Measurements from ENCODE around the gene LRP1B. TPM values are rescaled to one million over a fixed set of nuclear protein-coding genes. Genes with fewer than 3 reads are reported as not detected.

The LRP1B gene
- total RNA-seq, 2 experiments from 2014 or later = not detected

- Mint-ChIP-seq H3K4me3 (no peak overlapping the region), H3K27ac (no peak overlapping the region)
- POLR2A ChIA-PET = no interaction called here
Observed at GRCh38 chr2:141942006-141942789, 188.6 kb downstream of the LRP1B start.

GRCh38 chr2:141941210-141941714 lies 189.6 kb downstream of the LRP1B start:
- no peaks in the 10 kb centered on the region for H3K36me3 Mint-ChIP-seq (ENCODE audit: low read depth)
- H3K4me1 Mint-ChIP-seq = no peaks in the 10 kb centered on the region
- no peak overlapping the region for H3K27ac Mint-ChIP-seq
- ATAC-seq (no peak), DNase-seq (no peak)
- ChIA-PET CTCF (interaction anchor here (0.7 kb wide), 1 partner anchor 636 kb away, joined by 3 read pairs; no protein-coding TSS in a partner anchor), POLR2A (no interaction called here)
- intact Hi-C loops (cut with DNase I, micrococcal nuclease) = no loop called here
- no peak overlapping the region for H3K4me3 Mint-ChIP-seq
- H3K27me3 Mint-ChIP-seq = no peaks in the 10 kb centered on the region
- peaks cover 5% of the 10 kb centered on the region for H3K9me3 Mint-ChIP-seq (ENCODE audit: low read depth)

More at GRCh38 chr2:141942006-141942789, 188.6 kb downstream of the LRP1B start:
- no peaks in the 10 kb centered on the region for H3K27me3 Mint-ChIP-seq
- H3K36me3 Mint-ChIP-seq (ENCODE audit: low read depth) = no peaks in the 10 kb centered on the region
- intact Hi-C loops (cut with DNase I, micrococcal nuclease) = no loop called here
- no peak for DNase-seq
- CTCF ChIA-PET = interaction anchor here (0.7 kb wide), 1 partner anchor 636 kb away, joined by 3 read pairs; no protein-coding TSS in a partner anchor
- H3K9me3 Mint-ChIP-seq (ENCODE audit: low read depth) = peaks cover 5% of the 10 kb centered on the region
- ATAC-seq = no peak
- H3K4me1 Mint-ChIP-seq = no peaks in the 10 kb centered on the region

- no peak for DNase-seq
- H3K4me1 Mint-ChIP-seq = no peaks in the 10 kb centered on the region
- H3K4me3 Mint-ChIP-seq = no peak overlapping the region
- H3K9me3 Mint-ChIP-seq (ENCODE audit: low read depth) = peaks cover 5% of the 10 kb centered on the region
- CTCF ChIA-PET = no interaction called here
- POLR2A ChIA-PET = no interaction called here
- no peak overlapping the region for H3K27ac Mint-ChIP-seq
- no peaks in the 10 kb centered on the region for H3K27me3 Mint-ChIP-seq
- H3K36me3 Mint-ChIP-seq (ENCODE audit: low read depth) = no peaks in the 10 kb centered on the region
- no peak for ATAC-seq
- intact Hi-C loops (cut with DNase I, micrococcal nuclease) = no loop called here
Observed at GRCh38 chr2:141940709-141941108, 190.1 kb downstream of the LRP1B start.

GRCh38 chr2:141933226-141933625 lies 197.6 kb downstream of the LRP1B start:
- Mint-ChIP-seq H3K4me1 (no peaks in the 10 kb centered on the region), H3K27me3 (no peaks in the 10 kb centered on the region), H3K9me3 (ENCODE audit: low read depth) (peaks cover 3% of the 10 kb centered on the region), H3K4me3 (no peak overlapping the region), H3K27ac (no peak overlapping the region), H3K36me3 (ENCODE audit: low read depth) (no peaks in the 10 kb centered on the region)
- POLR2A ChIA-PET = no interaction called here
- intact Hi-C loops (cut with DNase I, micrococcal nuclease) = no loop called here
- ATAC-seq (no peak), DNase-seq (no peak)
- CTCF ChIA-PET = no interaction called here

GRCh38 chr2:141932261-141932660 lies 198.6 kb downstream of the LRP1B start:
- DNase-seq = no peak
- POLR2A ChIA-PET = no interaction called here

GRCh38 chr2:141931797-141932196 lies 199.0 kb downstream of the LRP1B start:
- no peak for DNase-seq
- no peaks in the 10 kb centered on the region for H3K36me3 Mint-ChIP-seq (ENCODE audit: low read depth)
- no peak for ATAC-seq
- H3K4me3 Mint-ChIP-seq = no peak overlapping the region
- H3K27me3 Mint-ChIP-seq = no peaks in the 10 kb centered on the region
- peaks cover 5% of the 10 kb centered on the region for H3K9me3 Mint-ChIP-seq (ENCODE audit: low read depth)
- ChIA-PET CTCF (no interaction called here), POLR2A (no interaction called here)
- no peaks in the 10 kb centered on the region for H3K4me1 Mint-ChIP-seq
- intact Hi-C loops (cut with DNase I, micrococcal nuclease) = no loop called here
- no peak overlapping the region for H3K27ac Mint-ChIP-seq

More at GRCh38 chr2:141932261-141932660, 198.6 kb downstream of the LRP1B start:
- Mint-ChIP-seq H3K4me1 (no peaks in the 10 kb centered on the region), H3K36me3 (ENCODE audit: low read depth) (no peaks in the 10 kb centered on the region), H3K4me3 (no peak overlapping the region), H3K9me3 (ENCODE audit: low read depth) (peaks cover 5% of the 10 kb centered on the region), H3K27ac (no peak overlapping the region), H3K27me3 (no peaks in the 10 kb centered on the region)
- intact Hi-C loops (cut with DNase I, micrococcal nuclease) = no loop called here
- CTCF ChIA-PET = no interaction called here
- ATAC-seq = no peak

- no peak overlapping the region for H3K27ac Mint-ChIP-seq
- H3K4me3 Mint-ChIP-seq = no peak overlapping the region
- H3K9me3 Mint-ChIP-seq (ENCODE audit: low read depth) = peaks cover 6% of the 10 kb centered on the region
- POLR2A ChIA-PET = no interaction called here
- CTCF ChIA-PET = no interaction called here
- H3K4me1 Mint-ChIP-seq = no peaks in the 10 kb centered on the region
- DNase-seq = no peak
- H3K27me3 Mint-ChIP-seq = no peaks in the 10 kb centered on the region
- ATAC-seq = no peak
- intact Hi-C loops (cut with DNase I, micrococcal nuclease) = no loop called here
- no peaks in the 10 kb centered on the region for H3K36me3 Mint-ChIP-seq (ENCODE audit: low read depth)
Observed at GRCh38 chr2:141930803-141931202, 200.0 kb downstream of the LRP1B start.

GRCh38 chr2:141929331-141930252 lies 201.2 kb downstream of the LRP1B start:
- ATAC-seq (no peak), DNase-seq (no peak)
- no peaks in the 10 kb centered on the region for H3K36me3 Mint-ChIP-seq (ENCODE audit: low read depth)
- no peaks in the 10 kb centered on the region for H3K4me1 Mint-ChIP-seq
- ChIA-PET CTCF (no interaction called here), POLR2A (no interaction called here)
- no peak overlapping the region for H3K4me3 Mint-ChIP-seq
- H3K27me3 Mint-ChIP-seq = no peaks in the 10 kb centered on the region
- intact Hi-C loops (cut with DNase I, micrococcal nuclease) = no loop called here
- peaks cover 6% of the 10 kb centered on the region for H3K9me3 Mint-ChIP-seq (ENCODE audit: low read depth)
- H3K27ac Mint-ChIP-seq = no peak overlapping the region

- no peak for ATAC-seq
- Mint-ChIP-seq H3K27ac (no peak overlapping the region), H3K36me3 (ENCODE audit: low read depth) (no peaks in the 10 kb centered on the region), H3K4me1 (no peaks in the 10 kb centered on the region), H3K9me3 (ENCODE audit: low read depth) (peaks cover 6% of the 10 kb centered on the region), H3K27me3 (no peaks in the 10 kb centered on the region), H3K4me3 (no peak overlapping the region)
- ChIA-PET CTCF (no interaction called here), POLR2A (no interaction called here)
- intact Hi-C loops (cut with DNase I, micrococcal nuclease) = no loop called here
- no peak for DNase-seq
Observed at GRCh38 chr2:141928476-141928875, 202.3 kb downstream of the LRP1B start.

- H3K4me3 Mint-ChIP-seq = no peak overlapping the region
- intact Hi-C loops (cut with DNase I, micrococcal nuclease) = no loop called here
- H3K27me3 Mint-ChIP-seq = no peaks in the 10 kb centered on the region
- DNase-seq = no peak
- H3K4me1 Mint-ChIP-seq = no peaks in the 10 kb centered on the region
- no peak overlapping the region for H3K27ac Mint-ChIP-seq
- ChIA-PET POLR2A (no interaction called here), CTCF (interaction anchor here (0.6 kb wide), 1 partner anchor 108 kb away, joined by 4 read pairs; no protein-coding TSS in a partner anchor)
- H3K9me3 Mint-ChIP-seq (ENCODE audit: low read depth) = peaks cover 6% of the 10 kb centered on the region
- ATAC-seq = no peak
- no peaks in the 10 kb centered on the region for H3K36me3 Mint-ChIP-seq (ENCODE audit: low read depth)
Observed at GRCh38 chr2:141927536-141927935, 203.3 kb downstream of the LRP1B start.

GRCh38 chr2:141925511-141925910 lies 205.3 kb downstream of the LRP1B start:
- no peak overlapping the region for H3K4me3 Mint-ChIP-seq
- H3K27me3 Mint-ChIP-seq = no peaks in the 10 kb centered on the region
- H3K4me1 Mint-ChIP-seq = no peaks in the 10 kb centered on the region
- peaks cover 6% of the 10 kb centered on the region for H3K9me3 Mint-ChIP-seq (ENCODE audit: low read depth)
- intact Hi-C loops (cut with DNase I, micrococcal nuclease) = no loop called here
- DNase-seq (no peak), ATAC-seq (no peak)
- no peak overlapping the region for H3K27ac Mint-ChIP-seq
- no peaks in the 10 kb centered on the region for H3K36me3 Mint-ChIP-seq (ENCODE audit: low read depth)
- ChIA-PET CTCF (no interaction called here), POLR2A (no interaction called here)

GRCh38 chr2:141923657-141924056 lies 207.2 kb downstream of the LRP1B start:
- Mint-ChIP-seq H3K27ac (no peak overlapping the region), H3K4me3 (no peak overlapping the region), H3K36me3 (ENCODE audit: low read depth) (no peaks in the 10 kb centered on the region), H3K27me3 (no peaks in the 10 kb centered on the region), H3K4me1 (no peaks in the 10 kb centered on the region), H3K9me3 (ENCODE audit: low read depth) (peaks cover 6% of the 10 kb centered on the region)
- ChIA-PET POLR2A (no interaction called here), CTCF (no interaction called here)
- ATAC-seq = no peak
- intact Hi-C loops (cut with DNase I, micrococcal nuclease) = no loop called here
- no peak for DNase-seq
